Lower leg skin (tissue), 4 donors: ENCODE data around the gene MVB12A. TPM values are rescaled to one million over a fixed set of nuclear protein-coding genes. Genes with fewer than 3 reads are reported as not detected.
A peak's percentile ranks its signal among the peaks of the same experiment; 100 is the strongest.

ENCODE experiments used
- DNase-seq, 2 donors: peaks; one replicate each; pipeline ENCODE4 v3.0.0-alpha.2; 2019; ENCODE audit warnings: low spot score in 2 of 2
- H3K4me3 ChIP-seq: fragments of 200-600 bp; sonication (generic); 2 replicates; pipeline ENCODE4 v1.5.1; 2017; ENCODE audit warnings: mild to moderate bottlenecking, low read depth; ENCODE audit not compliant: poor library complexity, severe bottlenecking
- POLR2A ChIP-seq, 2 donors: fragments of 450-650 bp; IDR thresholded peaks; one replicate each; pipeline ENCODE4 v1.6.1; 2016 to 2017; ENCODE audit warnings: antibody characterized with exemption in 2 of 2, mild to moderate bottlenecking in 1 of 2, moderate library complexity in 1 of 2
- WGBS, 2 donors: methylation state at CpG; one replicate each; pipeline ENCODE4 v1.1.5; 2018; 5-methylcytosine and 5-hydroxymethylcytosine counted together
- intact Hi-C: fragments of 100-400 bp; cut with DNase I; formaldehyde crosslinking; loops from one replicate; pipeline ENCODE4 v1.15.0; 2023; ENCODE audit warnings: low total_unique reads
- total RNA-seq, 4 donors: library from RNA; depleted of rRNA; stranded (reverse); fragments of >200 nt; gene quantifications; one replicate each; pipeline ENCODE4 v1.1.0, GENCODE V29; 2016
- TF ChIP-seq, protein P1 (sequence below), 3 donors: fragments of 450-650 bp; IDR thresholded peaks; one replicate each; pipeline ENCODE4 v1.5.1; 2016; ENCODE audit warnings: antibody characterized with exemption in 3 of 3, mild to moderate bottlenecking in 3 of 3, moderate library complexity in 2 of 3

Gene MVB12A
- total RNA-seq, 4 donors from 2014 or later: 66.8 to 86.4 (median 75.6) TPM

DNA sequence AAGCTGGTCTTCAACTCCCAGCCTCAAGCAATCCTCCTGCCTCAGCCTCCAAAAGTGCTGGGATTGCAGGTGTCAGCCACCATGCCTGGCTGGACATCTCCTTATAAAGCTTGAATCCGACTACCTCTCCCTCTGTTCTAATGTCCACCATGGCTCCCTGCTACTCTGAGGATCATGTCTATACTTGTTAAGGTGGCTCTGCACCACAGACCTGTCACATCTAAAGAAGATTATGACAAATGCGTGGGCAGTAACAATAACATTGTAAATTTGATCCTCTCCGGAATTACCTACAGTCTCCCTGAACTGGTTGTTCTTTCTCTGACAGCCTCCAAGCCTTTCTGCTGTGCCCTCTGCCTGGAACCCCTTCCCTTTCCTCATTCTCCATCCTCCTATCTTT, 39.1 kb downstream of the MVB12A start:
- TF ChIP-seq, protein P1, sequence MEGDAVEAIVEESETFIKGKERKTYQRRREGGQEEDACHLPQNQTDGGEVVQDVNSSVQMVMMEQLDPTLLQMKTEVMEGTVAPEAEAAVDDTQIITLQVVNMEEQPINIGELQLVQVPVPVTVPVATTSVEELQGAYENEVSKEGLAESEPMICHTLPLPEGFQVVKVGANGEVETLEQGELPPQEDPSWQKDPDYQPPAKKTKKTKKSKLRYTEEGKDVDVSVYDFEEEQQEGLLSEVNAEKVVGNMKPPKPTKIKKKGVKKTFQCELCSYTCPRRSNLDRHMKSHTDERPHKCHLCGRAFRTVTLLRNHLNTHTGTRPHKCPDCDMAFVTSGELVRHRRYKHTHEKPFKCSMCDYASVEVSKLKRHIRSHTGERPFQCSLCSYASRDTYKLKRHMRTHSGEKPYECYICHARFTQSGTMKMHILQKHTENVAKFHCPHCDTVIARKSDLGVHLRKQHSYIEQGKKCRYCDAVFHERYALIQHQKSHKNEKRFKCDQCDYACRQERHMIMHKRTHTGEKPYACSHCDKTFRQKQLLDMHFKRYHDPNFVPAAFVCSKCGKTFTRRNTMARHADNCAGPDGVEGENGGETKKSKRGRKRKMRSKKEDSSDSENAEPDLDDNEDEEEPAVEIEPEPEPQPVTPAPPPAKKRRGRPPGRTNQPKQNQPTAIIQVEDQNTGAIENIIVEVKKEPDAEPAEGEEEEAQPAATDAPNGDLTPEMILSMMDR (IDR thresholded peaks at IDR 0.05): no peak
- TF ChIP-seq POLR2A (IDR thresholded peaks at IDR 0.05): no peak
- no peak for DNase-seq
- no peak overlapping the region for H3K4me3 ChIP-seq
- 49 to 66% methylated on average over 3 of the region's 3 CpGs for whole genome bisulfite sequencing, 2 donors
- intact Hi-C loops: no loop called here

DNA sequence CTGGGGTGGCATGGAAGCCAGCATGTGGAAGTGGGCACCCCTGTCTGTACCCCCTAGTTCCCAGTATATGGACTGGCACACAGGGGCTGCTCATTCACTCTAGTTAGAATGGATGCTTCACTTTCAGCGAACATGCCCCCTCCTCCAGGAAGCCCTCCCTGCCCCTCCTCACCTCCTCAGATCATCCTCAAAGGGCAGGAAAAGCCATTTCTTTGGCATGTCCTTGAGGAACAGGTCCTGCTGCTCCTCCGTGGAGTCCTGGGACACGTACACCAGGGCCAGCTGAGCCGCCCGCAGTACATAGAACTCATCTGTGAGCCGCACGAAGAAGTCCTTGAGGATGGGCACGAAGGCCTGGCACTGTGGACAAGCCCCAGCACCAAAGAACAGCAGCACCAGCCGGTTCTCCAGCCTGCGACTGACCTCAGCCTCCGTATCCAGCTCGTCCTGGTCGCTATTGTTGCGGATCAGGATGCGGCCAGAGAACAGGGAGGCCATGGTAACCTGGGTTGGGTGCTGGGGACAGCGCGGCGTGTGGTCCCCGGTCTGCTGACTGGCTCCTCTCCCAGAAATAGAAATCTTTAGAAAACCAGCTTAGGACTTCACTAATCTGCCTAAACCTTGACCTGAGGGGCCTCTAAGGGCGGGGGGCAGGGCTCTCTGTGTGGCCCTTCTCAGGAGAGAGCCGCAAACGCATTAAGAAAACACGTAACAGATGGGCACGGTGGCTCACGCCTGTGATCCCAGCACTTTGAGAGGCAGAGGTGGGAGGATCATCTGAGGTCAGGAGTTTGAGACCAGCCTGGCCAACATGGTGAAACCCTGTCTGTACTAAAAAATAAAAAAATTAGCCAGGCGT, 40.8 kb downstream of the MVB12A start, which contains the start of gene NXNL1:
TSS of gene NXNL1 (minus strand) at position 555 of the 859 bp plus-strand sequence. CDS start at position 498, 57 bp downstream.
- intact Hi-C loops: loop anchor here (10.0 kb wide), 1 partner anchor 66 kb away; the partner anchor contains the start of gene CCDC194
- 84 to 86% methylated on average over 17 to 26 of the region's 26 CpGs for WGBS, 2 donors
- no peak for DNase-seq

GRCh38 chr19:17466487-17466850, 46.6 kb downstream of the MVB12A start:
- TF ChIP-seq, protein P1 (IDR thresholded peaks at IDR 0.05): no peak
- no peak for TF ChIP-seq POLR2A (IDR thresholded peaks at IDR 0.05)

More for the DNA sequence above, 40.8 kb downstream of the MVB12A start, which contains the start of gene NXNL1:
- TF ChIP-seq POLR2A (IDR thresholded peaks at IDR 0.05): no peak
- TF ChIP-seq, protein P1 (IDR thresholded peaks at IDR 0.05): no peak
- no peak within 1 kb of the TSS for H3K4me3 ChIP-seq

DNA sequence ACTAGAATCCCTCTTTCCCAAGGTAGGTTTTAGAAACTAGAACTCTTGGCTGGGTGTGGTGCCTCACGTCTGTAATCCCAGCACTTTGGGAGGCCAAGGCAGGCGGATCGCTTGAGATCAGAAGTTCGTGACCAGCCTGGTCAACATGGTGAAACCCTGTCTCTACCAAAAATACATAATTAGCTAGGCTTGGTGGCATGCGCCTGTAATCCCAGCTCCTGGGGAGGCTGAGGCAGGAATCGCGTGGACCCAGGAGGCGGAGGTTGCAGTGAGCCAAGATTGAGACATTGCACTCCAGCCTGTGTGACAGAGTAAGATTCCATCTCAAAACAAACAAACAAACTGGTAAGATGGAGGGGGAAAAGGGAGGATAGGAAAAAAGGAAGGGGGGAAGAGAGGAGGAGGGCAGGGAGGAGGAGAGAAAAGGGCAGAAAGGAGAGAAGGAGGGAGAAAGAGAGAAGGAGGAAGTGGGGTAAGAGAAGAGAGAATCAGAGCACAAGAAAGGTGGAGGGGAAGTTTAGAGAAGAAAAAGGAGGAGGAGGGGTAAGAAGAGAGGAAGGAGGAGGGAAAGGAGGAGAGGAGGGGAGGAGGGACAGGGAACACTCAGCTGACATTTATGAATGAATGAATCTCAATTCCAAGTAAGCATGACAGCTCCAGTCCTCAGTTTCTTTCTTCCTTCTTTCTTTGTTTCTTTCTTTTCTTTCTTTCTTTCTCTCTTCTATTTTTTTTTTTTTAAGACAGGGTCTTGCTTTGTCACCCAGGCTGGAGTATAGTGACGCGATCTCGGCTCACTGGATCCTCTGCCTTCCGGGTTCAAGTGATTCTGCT, 47.8 kb downstream of the MVB12A start:
- DNase-seq: no peak
- intact Hi-C loops: loop anchor here (10.0 kb wide), 1 partner anchor 73 kb away; the partner anchor contains the start of gene CCDC194
- no peak for TF ChIP-seq POLR2A (IDR thresholded peaks at IDR 0.05)
- TF ChIP-seq, protein P1 (IDR thresholded peaks at IDR 0.05): no peak
- no peak overlapping the region for H3K4me3 ChIP-seq
- WGBS, 2 donors: 58 to 61% methylated on average over 12 of the region's 12 CpGs

More at GRCh38 chr19:17466487-17466850, 46.6 kb downstream of the MVB12A start:
- WGBS, 2 donors: 30 to 33% methylated on average over 6 of the region's 6 CpGs
- H3K4me3 ChIP-seq: no peak overlapping the region
- intact Hi-C loops: loop anchor here (10.0 kb wide), 1 partner anchor 72 kb away; the partner anchor contains the start of gene CCDC194
- no peak for DNase-seq

- TF ChIP-seq, protein P1 (IDR thresholded peaks at IDR 0.05): no peak
- no peak for TF ChIP-seq POLR2A (IDR thresholded peaks at IDR 0.05)
- intact Hi-C loops: loop anchor here (10.0 kb wide), 1 partner anchor 74 kb away; the partner anchor contains the start of gene CCDC194
- WGBS, 2 donors: 36% methylated on average over 25 of the region's 25 CpGs
- peak; percentile 52 to 94 for DNase-seq
- no peak overlapping the region for H3K4me3 ChIP-seq
Observed at GRCh38 chr19:17468302-17469091, 48.6 kb downstream of the MVB12A start.
